MM.1S (cell line): ENCODE results near the gene GPC1.

Experiments used
- DNase-seq: peaks from one replicate; pipeline ENCODE4 v3.0.0-alpha.2; 2015
- H2AFZ ChIP-seq: fragments of 300-600 bp; sonication (generic); 2 replicates; pipeline ENCODE4 v1.6.0; 2016; ENCODE audit warnings: antibody characterized with exemption, low read length
- H3F3A ChIP-seq: fragments of 300-600 bp; sonication (generic); 2 replicates; pipeline ENCODE4 v1.6.1; 2016; ENCODE audit warnings: mild to moderate bottlenecking, antibody characterized with exemption, low read length, moderate library complexity, mixed read lengths; ENCODE audit not compliant: insufficient read depth
- H3K27ac ChIP-seq: fragments of 300-600 bp; sonication (generic); 2 replicates; pipeline ENCODE4 v1.5.1; 2016; ENCODE audit warnings: mild to moderate bottlenecking, low read length
- H3K27me3 ChIP-seq: fragments of 300-600 bp; sonication (generic); replicated peaks from 2 replicates; pipeline ENCODE4 v1.6.0; 2016; ENCODE audit warnings: low read length; ENCODE audit not compliant: insufficient read depth
- H3K36me3 ChIP-seq: fragments of 300-600 bp; sonication (generic); replicated peaks from 2 replicates; pipeline ENCODE4 v1.6.1; 2016; ENCODE audit warnings: mild to moderate bottlenecking, low read length, mixed read lengths; ENCODE audit not compliant: insufficient read depth
- H3K4me1 ChIP-seq: fragments of 300-600 bp; sonication (generic); 2 replicates; pipeline ENCODE4 v1.6.1; 2016; ENCODE audit warnings: low read length, mixed read lengths
- H3K4me2 ChIP-seq: fragments of 300-600 bp; sonication (generic); 2 replicates; pipeline ENCODE4 v1.6.0; 2016; ENCODE audit warnings: low read depth, low read length
- H3K4me3 ChIP-seq: fragments of 300-600 bp; sonication (generic); 2 replicates; pipeline ENCODE4 v1.5.1; 2016; ENCODE audit warnings: low read length, mixed read lengths
- H3K79me2 ChIP-seq: fragments of 300-600 bp; sonication (generic); 2 replicates; pipeline ENCODE4 v1.6.1; 2016; ENCODE audit warnings: mixed run types, low read length, mixed read lengths
- H3K9ac ChIP-seq: fragments of 300-600 bp; sonication (generic); 2 replicates; pipeline ENCODE4 v1.6.1; 2016; ENCODE audit warnings: low read length, mixed read lengths
- H3K9me2 ChIP-seq: fragments of 300-600 bp; sonication (generic); replicated peaks from 2 replicates; pipeline ENCODE4 v1.6.1; 2016; ENCODE audit warnings: mild to moderate bottlenecking, low read length, mixed read lengths; ENCODE audit not compliant: insufficient read depth
- H3K9me3 ChIP-seq: fragments of 300-600 bp; sonication (generic); replicated peaks from 2 replicates; pipeline ENCODE4 v1.6.1; 2016; ENCODE audit warnings: mild to moderate bottlenecking, low read length, mixed read lengths; ENCODE audit not compliant: insufficient read depth
- H4K20me1 ChIP-seq: fragments of 300-600 bp; sonication (generic); 2 replicates; pipeline ENCODE4 v1.6.1; 2016; ENCODE audit warnings: mild to moderate bottlenecking, low read length, moderate library complexity, mixed read lengths; ENCODE audit not compliant: insufficient read depth
- CTCF ChIP-seq: fragments of 300-600 bp; sonication (generic); IDR thresholded peaks from 2 replicates; pipeline ENCODE4 v1.5.1; 2016; ENCODE audit warnings: antibody characterized with exemption, low read length, mixed read lengths
- EZH2 ChIP-seq: fragments of 300-600 bp; sonication (generic); optimal IDR thresholded peaks from 2 replicates; pipeline ENCODE3; 2017; ENCODE audit warnings: low read depth, mild to moderate bottlenecking, antibody characterized with exemption, low read length, mixed read lengths
- EZH2phosphoT487 ChIP-seq: fragments of 300-600 bp; sonication (generic); IDR thresholded peaks from 2 replicates; pipeline ENCODE4 v1.6.1; 2018; ENCODE audit warnings: antibody characterized with exemption, low read length

Gene GPC1

GRCh38 chr2:240460253-240460711 lies 24.8 kb downstream of the GPC1 start:
- Histone ChIP-seq H3K4me3 (no peak overlapping the region), H3K4me1 (no peaks in the 10 kb centered on the region), H3K79me2 (no peaks in the 10 kb centered on the region), H3K9me3 (no peaks in the 10 kb centered on the region), H4K20me1 (no peaks in the 10 kb centered on the region), H3K4me2 (no peak overlapping the region), H3F3A (no peaks in the 10 kb centered on the region), H3K9ac (no peak overlapping the region), H3K9me2 (no peaks in the 10 kb centered on the region), H3K27me3 (no peaks in the 10 kb centered on the region; the same call in 1 of the 2 replicates), H3K36me3 (no peaks in the 10 kb centered on the region), H3K27ac (no peak overlapping the region), H2AFZ (no peak overlapping the region)
- TF ChIP-seq EZH2: no peak
- no peak for TF ChIP-seq EZH2phosphoT487
- DNase-seq: no peak

- Histone ChIP-seq H3K4me2 (no peak overlapping the region), H3K79me2 (no peaks in the 10 kb centered on the region), H4K20me1 (no peaks in the 10 kb centered on the region), H3K36me3 (no peaks in the 10 kb centered on the region), H3K9me2 (no peaks in the 10 kb centered on the region), H3F3A (no peaks in the 10 kb centered on the region), H3K27me3 (no peaks in the 10 kb centered on the region; the same call in 1 of the 2 replicates), H3K9ac (no peak overlapping the region), H3K9me3 (no peaks in the 10 kb centered on the region), H2AFZ (no peak overlapping the region), H3K27ac (no peak overlapping the region), H3K4me3 (no peak overlapping the region), H3K4me1 (no peaks in the 10 kb centered on the region)
- DNase-seq: no peak
- TF ChIP-seq CTCF: no peak
- TF ChIP-seq EZH2phosphoT487: no peak
- TF ChIP-seq EZH2: no peak
These were observed 25.4 kb downstream of the GPC1 start for GRCh38 chr2:240460781-240461431.

GRCh38 chr2:240461471-240462072 lies 26.1 kb downstream of the GPC1 start:
- Histone ChIP-seq H3K9ac (no peak overlapping the region), H3K27me3 (no peaks in the 10 kb centered on the region; the same call in 1 of the 2 replicates), H3K27ac (no peak overlapping the region), H3K4me1 (no peaks in the 10 kb centered on the region), H3K36me3 (no peaks in the 10 kb centered on the region), H2AFZ (no peak overlapping the region), H3K4me3 (no peak overlapping the region), H3K9me2 (no peaks in the 10 kb centered on the region), H3K79me2 (no peaks in the 10 kb centered on the region), H4K20me1 (no peaks in the 10 kb centered on the region), H3K9me3 (no peaks in the 10 kb centered on the region), H3K4me2 (no peak overlapping the region), H3F3A (no peaks in the 10 kb centered on the region)
- no peak for DNase-seq
- no peak for TF ChIP-seq EZH2phosphoT487
- TF ChIP-seq CTCF: no peak
- TF ChIP-seq EZH2: no peak
